Tibial nerve (tissue), 4 donors: ENCODE results near the gene PADI1.

Source experiments
- CTCF ChIP-seq, 5 experiments: fragments of 200-600 bp in 3 of 5; fragments of 450-650 bp in 2 of 5; sonication (generic) in 3 of 5; IDR thresholded peaks; one replicate each; pipeline ENCODE4 v1.5.1; 2016 to 2019; ENCODE audit warnings: antibody characterized with exemption in 5 of 5, mild to moderate bottlenecking in 3 of 5, moderate library complexity in 2 of 5
- EP300 ChIP-seq, 2 donors: sonication (generic); formaldehyde crosslinking; IDR thresholded peaks; one replicate each; pipeline ENCODE4 v1.6.1; 2017; ENCODE audit warnings: antibody characterized with exemption in 2 of 2, mild to moderate bottlenecking in 1 of 2
- POLR2A ChIP-seq, 2 donors: fragments of 450-650 bp; IDR thresholded peaks; one replicate each; pipeline ENCODE4 v1.6.1; 2017; ENCODE audit warnings: antibody characterized with exemption in 2 of 2, mild to moderate bottlenecking in 2 of 2, moderate library complexity in 2 of 2

GRCh38 chr1:17280436-17280835, 75.5 kb downstream of the PADI1 start:
- TF ChIP-seq CTCF (IDR thresholded peaks at IDR 0.05) = no peak
- TF ChIP-seq POLR2A (IDR thresholded peaks at IDR 0.05) = no peak
- no peak for TF ChIP-seq EP300 (IDR thresholded peaks at IDR 0.05)
